Endodermal cell (in vitro differentiated cells): ENCODE data around the gene LCP2. TPM values are rescaled to one million over a fixed set of nuclear protein-coding genes. Genes with fewer than 3 reads are reported as not detected.

Experiments used
- DNase-seq: peaks from one replicate; pipeline ENCODE4 v3.0.0-alpha.2; 2017
- H3K27ac ChIP-seq: 2 replicates; pipeline ENCODE4 v1.5.1; 2013; ENCODE audit warnings: mild to moderate bottlenecking, low read depth, low read length, moderate library complexity
- H3K27me3 ChIP-seq: 2 replicates; pipeline ENCODE4 v1.6.1; 2013; ENCODE audit warnings: mild to moderate bottlenecking, low read length, moderate library complexity; ENCODE audit not compliant: insufficient read depth, control insufficient read depth, poor library complexity, severe bottlenecking
- H3K36me3 ChIP-seq: 2 replicates; pipeline ENCODE4 v1.7.0; 2013; ENCODE audit warnings: mild to moderate bottlenecking, low read length, moderate library complexity; ENCODE audit not compliant: control insufficient read depth, insufficient read depth
- H3K4me1 ChIP-seq: one replicate; pipeline ENCODE4 v1.7.0; 2013; ENCODE audit warnings: low read length; ENCODE audit not compliant: control insufficient read depth, insufficient read depth
- H3K4me3 ChIP-seq: 2 replicates; pipeline ENCODE4 v1.5.1; 2013; ENCODE audit warnings: mild to moderate bottlenecking, low read length, moderate library complexity
- H3K9ac ChIP-seq: 2 replicates; pipeline ENCODE4 v1.6.1; 2013; ENCODE audit warnings: mild to moderate bottlenecking, low read length, moderate library complexity; ENCODE audit not compliant: poor library complexity, severe bottlenecking; ENCODE audit errors: extremely low read depth
- H3K9me3 ChIP-seq: 2 replicates; pipeline ENCODE4 v1.6.1; 2013; ENCODE audit warnings: mild to moderate bottlenecking, low read length, moderate library complexity; ENCODE audit not compliant: control insufficient read depth
- H3K27ac Mint-ChIP-seq: 2 replicates; pipeline ENCODE4 v1.8.0; 2020; ENCODE audit warnings: mixed read lengths
- H3K27me3 Mint-ChIP-seq: 2 replicates; pipeline ENCODE4 v1.8.0; 2021; ENCODE audit warnings: mild to moderate bottlenecking, mixed read lengths; ENCODE audit not compliant: insufficient read depth
- H3K36me3 Mint-ChIP-seq: 2 replicates; pipeline ENCODE4 v1.8.0; 2020; ENCODE audit warnings: low read depth, mixed read lengths
- H3K4me1 Mint-ChIP-seq: 2 replicates; pipeline ENCODE4 v1.8.0; 2020; ENCODE audit warnings: mixed read lengths
- H3K4me3 Mint-ChIP-seq: 2 replicates; pipeline ENCODE4 v1.8.0; 2020; ENCODE audit warnings: mild to moderate bottlenecking, moderate library complexity, mixed read lengths
- H3K9me3 Mint-ChIP-seq: 2 replicates; pipeline ENCODE4 v1.8.0; 2020; ENCODE audit warnings: mild to moderate bottlenecking, mixed read lengths
- whole genome bisulfite sequencing, 2 experiments: methylation state at CpG; one replicate each; pipeline versions ENCODE4 v1.1.5 to v1.1.7; 2013; ENCODE audit warnings: missing lambda C conversion rate in 2 of 2, mixed read lengths in 1 of 2; ENCODE audit not compliant: insufficient coverage in 1 of 2, insufficient read length in 1 of 2; 5-methylcytosine and 5-hydroxymethylcytosine counted together
- total RNA-seq, 2 donors: library from RNA; stranded (reverse); fragmentation: NEBNext Ultra II Directional in 1 of 2; extraction: Animal tissue kit (Norgen Biotek cat#: 25700) in 1 of 2; gene quantifications; 2 replicates in 1 of 2; 3 replicates in 1 of 2; pipeline ENCODE4 v1.2.1, GENCODE V29; 2021
- TF ChIP-seq, protein P1 (sequence below): fragments of 200-600 bp; sonication (generic); conservative IDR thresholded peaks from 2 replicates; pipeline ENCODE4 v1.5.0; 2021; ENCODE audit warnings: antibody characterized with exemption, mild to moderate bottlenecking

The LCP2 gene
- total RNA-seq, 2 donors from 2014 or later: 0.11 TPM; not detected in 1

DNA sequence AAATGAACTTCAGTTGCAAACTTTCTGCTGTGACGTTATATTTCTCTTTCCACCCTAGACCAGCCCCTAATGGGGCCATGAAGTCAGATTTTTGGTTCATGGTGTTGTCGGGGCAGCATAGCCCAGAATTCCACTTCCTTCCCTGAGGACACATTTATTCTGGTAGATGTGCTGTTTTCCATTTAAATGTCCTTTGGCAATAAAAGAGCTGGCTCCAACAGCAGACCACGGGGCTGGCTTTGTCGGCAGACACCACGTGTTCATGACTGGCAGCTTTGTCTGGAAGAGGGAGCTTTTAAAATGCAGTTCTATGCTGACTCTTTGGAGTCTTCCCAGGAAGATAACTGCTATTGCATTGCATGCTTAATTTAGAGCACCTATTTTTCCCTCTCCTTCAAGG is 17.6 kb upstream of the LCP2 start:
- H3K36me3 Mint-ChIP-seq: no peaks in the 10 kb centered on the region
- no peaks in the 10 kb centered on the region for H3K36me3 ChIP-seq
- H3K9me3 ChIP-seq: no peaks in the 10 kb centered on the region
- TF ChIP-seq, protein P1, sequence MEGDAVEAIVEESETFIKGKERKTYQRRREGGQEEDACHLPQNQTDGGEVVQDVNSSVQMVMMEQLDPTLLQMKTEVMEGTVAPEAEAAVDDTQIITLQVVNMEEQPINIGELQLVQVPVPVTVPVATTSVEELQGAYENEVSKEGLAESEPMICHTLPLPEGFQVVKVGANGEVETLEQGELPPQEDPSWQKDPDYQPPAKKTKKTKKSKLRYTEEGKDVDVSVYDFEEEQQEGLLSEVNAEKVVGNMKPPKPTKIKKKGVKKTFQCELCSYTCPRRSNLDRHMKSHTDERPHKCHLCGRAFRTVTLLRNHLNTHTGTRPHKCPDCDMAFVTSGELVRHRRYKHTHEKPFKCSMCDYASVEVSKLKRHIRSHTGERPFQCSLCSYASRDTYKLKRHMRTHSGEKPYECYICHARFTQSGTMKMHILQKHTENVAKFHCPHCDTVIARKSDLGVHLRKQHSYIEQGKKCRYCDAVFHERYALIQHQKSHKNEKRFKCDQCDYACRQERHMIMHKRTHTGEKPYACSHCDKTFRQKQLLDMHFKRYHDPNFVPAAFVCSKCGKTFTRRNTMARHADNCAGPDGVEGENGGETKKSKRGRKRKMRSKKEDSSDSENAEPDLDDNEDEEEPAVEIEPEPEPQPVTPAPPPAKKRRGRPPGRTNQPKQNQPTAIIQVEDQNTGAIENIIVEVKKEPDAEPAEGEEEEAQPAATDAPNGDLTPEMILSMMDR: no peak
- no peaks in the 10 kb centered on the region for H3K9me3 Mint-ChIP-seq
- H3K27me3 ChIP-seq: no peaks in the 10 kb centered on the region
- H3K27ac ChIP-seq: peak overlapping the region; percentile 13
- H3K9ac ChIP-seq: no peak overlapping the region
- H3K4me1 Mint-ChIP-seq: peaks cover 5% of the 10 kb centered on the region
- 56 to 73% methylated on average over 4 to 5 of the region's 5 CpGs for WGBS, 2 experiments
- no peak for DNase-seq
- no peaks in the 10 kb centered on the region for H3K4me1 ChIP-seq
- H3K27me3 Mint-ChIP-seq: no peaks in the 10 kb centered on the region
- no peak overlapping the region for H3K4me3 ChIP-seq
- no peak overlapping the region for H3K27ac Mint-ChIP-seq
- no peak overlapping the region for H3K4me3 Mint-ChIP-seq

DNA sequence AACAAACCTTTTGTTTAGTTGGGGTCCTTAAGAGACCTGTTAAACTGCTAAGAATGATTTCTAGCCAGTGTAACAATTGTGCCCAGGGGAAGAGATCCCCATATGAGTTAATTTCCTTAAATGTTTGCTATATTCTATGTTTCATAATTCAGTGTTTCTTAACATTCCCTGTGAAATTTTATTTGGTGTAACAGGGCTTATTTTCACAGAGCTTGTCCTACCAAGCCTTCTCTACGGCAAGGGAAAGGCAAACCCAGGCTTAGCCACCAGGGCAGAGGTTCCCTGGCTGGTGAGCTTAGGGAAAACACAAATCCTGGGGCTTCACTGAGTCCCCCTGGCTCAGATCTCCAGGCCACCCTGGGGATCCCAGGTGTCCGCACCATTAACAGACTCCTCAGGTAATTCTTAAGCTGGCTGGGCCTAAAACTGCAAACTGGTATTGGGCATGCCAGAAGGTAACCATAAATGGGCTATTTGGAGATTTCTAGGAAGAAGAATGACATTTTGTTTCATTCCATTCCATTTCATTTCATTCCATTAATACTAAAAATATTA is 17.0 kb upstream of the LCP2 start:
- no peak for DNase-seq
- H3K27ac ChIP-seq: peak overlapping the region; percentile 13
- no peaks in the 10 kb centered on the region for H3K36me3 ChIP-seq
- no peaks in the 10 kb centered on the region for H3K27me3 ChIP-seq
- H3K4me3 ChIP-seq: no peak overlapping the region
- TF ChIP-seq, protein P1: peak; percentile 42
- Mint-ChIP-seq H3K36me3 (no peaks in the 10 kb centered on the region), H3K4me3 (no peak overlapping the region), H3K9me3 (no peaks in the 10 kb centered on the region), H3K27ac (no peak overlapping the region), H3K27me3 (no peaks in the 10 kb centered on the region), H3K4me1 (peaks cover 5% of the 10 kb centered on the region)
- H3K9me3 ChIP-seq: no peaks in the 10 kb centered on the region
- WGBS, 2 experiments: 79 to 80% methylated on average over 2 of the region's 2 CpGs
- no peak overlapping the region for H3K9ac ChIP-seq
- H3K4me1 ChIP-seq: no peaks in the 10 kb centered on the region

DNA sequence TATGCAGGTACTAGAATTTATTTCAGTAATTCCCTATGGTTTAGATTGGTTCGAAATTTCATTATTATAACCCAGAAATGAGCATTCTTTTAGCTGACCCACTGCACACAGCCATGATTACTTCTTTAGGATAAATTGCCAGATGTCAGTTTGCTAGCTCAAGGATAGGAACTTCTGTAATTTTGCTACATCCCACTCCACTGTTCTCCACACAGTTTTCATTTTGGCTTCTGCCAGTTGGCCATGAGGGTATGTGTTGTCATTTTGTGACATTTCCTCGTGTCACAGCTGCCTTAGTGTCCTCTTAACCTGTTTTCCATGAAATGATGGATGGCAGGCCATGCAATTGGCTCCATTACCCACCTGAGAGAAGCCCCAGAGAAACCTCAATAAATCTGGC is 16.2 kb upstream of the LCP2 start:
- no peak overlapping the region for H3K4me3 Mint-ChIP-seq
- H3K9ac ChIP-seq: no peak overlapping the region
- no peak overlapping the region for H3K27ac ChIP-seq
- H3K4me3 ChIP-seq: no peak overlapping the region
- H3K4me1 ChIP-seq: no peaks in the 10 kb centered on the region
- H3K4me1 Mint-ChIP-seq: peaks cover 5% of the 10 kb centered on the region
- H3K9me3 Mint-ChIP-seq: no peaks in the 10 kb centered on the region
- H3K27me3 Mint-ChIP-seq: no peaks in the 10 kb centered on the region
- H3K9me3 ChIP-seq: no peaks in the 10 kb centered on the region
- H3K36me3 ChIP-seq: no peaks in the 10 kb centered on the region
- TF ChIP-seq, protein P1: no peak
- WGBS, 2 experiments: 91 to 100% methylated on average over 1 to 2 of the region's 2 CpGs
- DNase-seq: no peak
- H3K27me3 ChIP-seq: no peaks in the 10 kb centered on the region
- H3K27ac Mint-ChIP-seq: no peak overlapping the region
- H3K36me3 Mint-ChIP-seq: no peaks in the 10 kb centered on the region
